Spleen (tissue), 7 donors: ENCODE measurements around the gene ATRX.

Experiments
- CTCF ChIP-seq, 11 experiments: fragments of 200-600 bp in 7 of 11; fragments of 450-650 bp in 4 of 11; sonication (generic) in 4 of 11; IDR thresholded peaks in 8 of 11; conservative IDR thresholded peaks in 3 of 11; 1 replicate in 7 of 11; 2 replicates in 4 of 11; pipeline versions ENCODE4 v1.4.0 to v1.8.0; 2016 to 2021; ENCODE audit warnings: antibody characterized with exemption in 11 of 11, inconsistent platforms in 4 of 11, mild to moderate bottlenecking in 1 of 11
- POLR2A ChIP-seq, 3 donors: fragments of 450-650 bp; IDR thresholded peaks; one replicate each; pipeline ENCODE4 v1.5.1; 2017; ENCODE audit warnings: antibody characterized with exemption in 3 of 3, mild to moderate bottlenecking in 1 of 3
- POLR2AphosphoS5 ChIP-seq, 3 donors: sonication (generic); formaldehyde crosslinking; IDR thresholded peaks; one replicate each; pipeline ENCODE4 v1.5.1; 2017; ENCODE audit warnings: antibody characterized with exemption in 3 of 3
- donor health status: DM: no; HTN: no; CAD: no; lungs with moderate emphysema.
- donor health status: DM: no; HTN: no; CAD: no.
- donor health status: DM: no; HTN: no; CAD: no.

- no peak for TF ChIP-seq CTCF (IDR thresholded peaks at IDR 0.05 in 8 of 11, conservative IDR thresholded peaks at IDR 0.05 in 3 of 11)
- TF ChIP-seq POLR2A (IDR thresholded peaks at IDR 0.05): no peak
- no peak for TF ChIP-seq POLR2AphosphoS5 (IDR thresholded peaks at IDR 0.05)
Measured at GRCh38 chrX:77527233-77528001, 258.6 kb downstream of the ATRX start.
